Nephron (organoid): Measurements from ENCODE around the gene GRIA2.

Experiments used
- H3K27ac Mint-ChIP-seq, 3 experiments: 2 replicates each; pipeline ENCODE4 v1.8.0; 2020; ENCODE audit warnings: mixed read lengths in 3 of 3, mild to moderate bottlenecking in 2 of 3, moderate library complexity in 1 of 3
- H3K27me3 Mint-ChIP-seq: 2 replicates; pipeline ENCODE4 v1.8.0; 2021; ENCODE audit warnings: low read depth, mild to moderate bottlenecking, moderate library complexity, mixed read lengths
- H3K36me3 Mint-ChIP-seq: 2 replicates; pipeline ENCODE4 v1.8.0; 2020; ENCODE audit warnings: low read depth, mixed read lengths
- H3K4me1 Mint-ChIP-seq: 2 replicates; pipeline ENCODE4 v1.8.0; 2020; ENCODE audit warnings: mixed read lengths
- H3K4me3 Mint-ChIP-seq, 3 experiments: 2 replicates each; pipeline ENCODE4 v1.8.0; 2020; ENCODE audit warnings: mild to moderate bottlenecking in 3 of 3, mixed read lengths in 3 of 3, moderate library complexity in 2 of 3
- H3K9me3 Mint-ChIP-seq: 2 replicates; pipeline ENCODE4 v1.8.0; 2020; ENCODE audit warnings: mixed read lengths
- CTCF ChIP-seq, 3 experiments: fragments of 200-600 bp; sonication (generic); IDR thresholded peaks; one replicate each; pipeline ENCODE4 v1.5.0; 2021; ENCODE audit warnings: antibody characterized with exemption in 3 of 3; ENCODE audit not compliant: unreplicated experiment in 3 of 3

GRIA2 gene

GRCh38 chr4:157265281-157265680 is 44.8 kb downstream of the GRIA2 start:
- no peaks in the 10 kb centered on the region for H3K27me3 Mint-ChIP-seq
- H3K27ac Mint-ChIP-seq: peak overlapping the region; percentile 37 to 77 (median 68)
- no peaks in the 10 kb centered on the region for H3K36me3 Mint-ChIP-seq
- peaks cover 13% of the 10 kb centered on the region for H3K4me1 Mint-ChIP-seq
- H3K9me3 Mint-ChIP-seq: peaks cover 4% of the 10 kb centered on the region
- H3K4me3 Mint-ChIP-seq: no peak overlapping the region
- no peak for TF ChIP-seq CTCF (IDR thresholded peaks at IDR 0.05; ENCODE audit: unreplicated experiment in 3 of 3)

- H3K27me3 Mint-ChIP-seq: no peaks in the 10 kb centered on the region
- peaks cover 12% of the 10 kb centered on the region for H3K9me3 Mint-ChIP-seq
- no peak overlapping the region for H3K27ac Mint-ChIP-seq
Measured at GRCh38 chr4:157270108-157270507, 49.6 kb downstream of the GRIA2 start.

GRCh38 chr4:157270552-157270951 is 50.0 kb downstream of the GRIA2 start:
- no peak overlapping the region for H3K27ac Mint-ChIP-seq
- H3K4me1 Mint-ChIP-seq: peaks cover 9% of the 10 kb centered on the region
- no peaks in the 10 kb centered on the region for H3K27me3 Mint-ChIP-seq
- TF ChIP-seq CTCF (IDR thresholded peaks at IDR 0.05; ENCODE audit: unreplicated experiment in 3 of 3): no peak
- H3K4me3 Mint-ChIP-seq: no peak overlapping the region
- H3K36me3 Mint-ChIP-seq: no peaks in the 10 kb centered on the region
- peaks cover 12% of the 10 kb centered on the region for H3K9me3 Mint-ChIP-seq

More at GRCh38 chr4:157270108-157270507, 49.6 kb downstream of the GRIA2 start:
- peaks cover 13% of the 10 kb centered on the region for H3K4me1 Mint-ChIP-seq
- TF ChIP-seq CTCF (IDR thresholded peaks at IDR 0.05; ENCODE audit: unreplicated experiment in 3 of 3): no peak
- no peaks in the 10 kb centered on the region for H3K36me3 Mint-ChIP-seq
- no peak overlapping the region for H3K4me3 Mint-ChIP-seq

GRCh38 chr4:157271166-157271869 is 50.8 kb downstream of the GRIA2 start:
- Mint-ChIP-seq H3K4me1 (peaks cover 2% of the 10 kb centered on the region), H3K4me3 (no peak overlapping the region), H3K36me3 (no peaks in the 10 kb centered on the region)

GRCh38 chr4:157280673-157281072 is 60.1 kb downstream of the GRIA2 start:
- Mint-ChIP-seq H3K9me3 (no peaks in the 10 kb centered on the region), H3K27ac (no peak overlapping the region), H3K27me3 (no peaks in the 10 kb centered on the region), H3K4me1 (no peaks in the 10 kb centered on the region), H3K36me3 (no peaks in the 10 kb centered on the region), H3K4me3 (no peak overlapping the region)
- TF ChIP-seq CTCF (IDR thresholded peaks at IDR 0.05; ENCODE audit: unreplicated experiment in 3 of 3): no peak

More at GRCh38 chr4:157271166-157271869, 50.8 kb downstream of the GRIA2 start:
- Mint-ChIP-seq H3K27me3 (no peaks in the 10 kb centered on the region), H3K9me3 (peaks cover 12% of the 10 kb centered on the region), H3K27ac (no peak overlapping the region)
- TF ChIP-seq CTCF (IDR thresholded peaks at IDR 0.05; ENCODE audit: unreplicated experiment in 3 of 3): no peak

GRCh38 chr4:157282019-157282418 is 61.5 kb downstream of the GRIA2 start:
- no peak for TF ChIP-seq CTCF (IDR thresholded peaks at IDR 0.05; ENCODE audit: unreplicated experiment in 3 of 3)

More at GRCh38 chr4:157282019-157282418, 61.5 kb downstream of the GRIA2 start:
- H3K4me1 Mint-ChIP-seq: no peaks in the 10 kb centered on the region
- no peak overlapping the region for H3K27ac Mint-ChIP-seq
- no peaks in the 10 kb centered on the region for H3K36me3 Mint-ChIP-seq
- no peaks in the 10 kb centered on the region for H3K27me3 Mint-ChIP-seq
- H3K4me3 Mint-ChIP-seq: no peak overlapping the region
- H3K9me3 Mint-ChIP-seq: no peaks in the 10 kb centered on the region
